ENCODE results near the gene PFN3. TPM values are rescaled to one million over a fixed set of nuclear protein-coding genes. Genes with fewer than 3 reads are reported as not detected.

Gene PFN3
- total and polyA plus RNA-seq, 2 of the 4 experiments (the other 2 are of a cell fraction), result not detected

GRCh38 chr5:177365845-177366527 is 34.5 kb downstream of the PFN3 start:
- H3K18ac ChIP-seq (ENCODE audit: low read depth, low read length), result peak overlapping the region; percentile 38

More at GRCh38 chr5:177365845-177366527, 34.5 kb downstream of the PFN3 start:
- peak overlapping the region; percentile 37 for H4K91ac ChIP-seq (ENCODE audit: insufficient read depth, low read depth, low read length)
- H2AFZ ChIP-seq (replicated peaks; ENCODE audit: low read length, poor library complexity), result peak overlapping the region; percentile 91
- peaks cover 9% of the 10 kb centered on the region; the same call in 1 of the 2 replicates for H3K27me3 ChIP-seq (ENCODE audit: control insufficient read depth, insufficient read depth, low read length)
- DNase-seq, result no peak
- peaks cover 9% of the 10 kb centered on the region; the same call in 1 of the 2 replicates for H3K4me1 ChIP-seq (ENCODE audit: control insufficient read depth, insufficient read depth, low read length)
- H3K4ac ChIP-seq (ENCODE audit: low read depth, low read length), result peak overlapping the region; percentile 88
- peak overlapping the region; percentile 50; the same call in 1 of the 2 replicates for H3K56ac ChIP-seq (ENCODE audit: extremely low read depth, insufficient read depth, low read length)
- peak overlapping the region; percentile 45 for H4K5ac ChIP-seq (ENCODE audit: low read depth, low read length)
- H3K4me2 ChIP-seq (ENCODE audit: low read depth, low read length), result peak overlapping the region; percentile 20; the same call in 1 of the 2 replicates
- no peak overlapping the region; the same call in 1 of the 2 replicates for H3K23ac ChIP-seq (ENCODE audit: low read depth, low read length)
- H4K20me1 ChIP-seq (ENCODE audit: insufficient read depth, low read length), result no peaks in the 10 kb centered on the region; the same call in 1 of the 2 replicates
- intact Hi-C loops (cut with micrococcal nuclease) (no loop called here), in situ Hi-C loops (cut with MboI; ENCODE audit: low sequenced_read_pairs) (no loop called here), dilution Hi-C loops (cut with HindIII; ENCODE audit: low sequenced_read_pairs, unreplicated experiment) (no loop called here)
- no TSS peak for BruUV-seq (replicated peaks)
- no peaks in the 10 kb centered on the region for H3K9me3 ChIP-seq (ENCODE audit: control insufficient read depth, insufficient read depth, low read length)
- H3K9me1 ChIP-seq (ENCODE audit: insufficient read depth, low read length), result no peaks in the 10 kb centered on the region
- no peak for TF ChIP-seq CEBPB (IDR thresholded peaks at IDR 0.05; ENCODE audit: low read depth, low read length)
- TF ChIP-seq BHLHE40 (IDR thresholded peaks at IDR 0.05; ENCODE audit: low read depth, low read length), result no peak
- TF ChIP-seq MAFK (IDR thresholded peaks at IDR 0.05; ENCODE audit: low read depth, low read length), result no peak
- no peak for TF ChIP-seq CHD1 (IDR thresholded peaks at IDR 0.05; ENCODE audit: low read depth, low read length)
- no peak for TF ChIP-seq RAD21 (IDR thresholded peaks at IDR 0.05; ENCODE audit: low read length)
- TF ChIP-seq FOS (IDR thresholded peaks at IDR 0.05; ENCODE audit: low read depth, low read length), result no peak
- no peak for TF ChIP-seq RCOR1 (IDR thresholded peaks at IDR 0.05; ENCODE audit: insufficient replicate concordance, low read length)
- no peak for TF ChIP-seq MXI1 (IDR thresholded peaks at IDR 0.05; ENCODE audit: borderline replicate concordance, low read depth, low read length)
- no peak for TF ChIP-seq POLR2A (IDR thresholded peaks at IDR 0.05; ENCODE audit: low read depth, low read length)
- TF ChIP-seq RFX5 (IDR thresholded peaks at IDR 0.05; ENCODE audit: low read depth, low read length), result no peak
- TF ChIP-seq ELK1 (IDR thresholded peaks at IDR 0.05; ENCODE audit: borderline replicate concordance, low read depth, low read length), result no peak
- TF ChIP-seq MAZ (IDR thresholded peaks at IDR 0.05; ENCODE audit: borderline replicate concordance, low read depth, low read length), result no peak
- TF ChIP-seq SMC3 (IDR thresholded peaks at IDR 0.05; ENCODE audit: low read depth, low read length), result no peak
- WGBS, 2 experiments (ENCODE audit: extremely low coverage in 2 of 2, insufficient read length in 1 of 2), result no CpG with 5 or more reads among the region's 14 CpGs
- H2BK120ac ChIP-seq (ENCODE audit: low read depth, low read length), result peak overlapping the region; percentile 44
- H2BK15ac ChIP-seq (ENCODE audit: low read depth, low read length), result 0 out of 3 replicates have a peak overlapping the region, but pooled peaks have one; percentile 56
- H2AK5ac ChIP-seq (ENCODE audit: low read depth, low read length), result peak overlapping the region; percentile 82
- peak overlapping the region; percentile 84 to 92; a peak in 3 of 4 replicates for H4K8ac ChIP-seq (ENCODE audit: low read depth in 2 of 2, low read length in 2 of 2)
- peak overlapping the region; percentile 26; the same call in 1 of the 2 replicates for H2BK20ac ChIP-seq (ENCODE audit: low read depth, low read length)
- ATAC-seq (ENCODE audit: low read depth), result no peak
- H2AK9ac ChIP-seq (replicated peaks; ENCODE audit: low read depth, low read length, poor library complexity), result peak overlapping the region; percentile 85
- peak overlapping the region; percentile 83 for H3K14ac ChIP-seq (replicated peaks; ENCODE audit: low read depth, low read length)
- no peaks in the 10 kb centered on the region for H3K36me3 ChIP-seq (ENCODE audit: control insufficient read depth, insufficient read depth, low read length)
- no peak overlapping the region for H3K4me3 ChIP-seq (ENCODE audit: insufficient read depth, low read depth, low read length)
- H3K79me1 ChIP-seq (ENCODE audit: low read depth in 1 of 2, low read length in 2 of 2), result no peaks in the 10 kb centered on the region
- ChIA-PET POLR2A (ENCODE audit: unreplicated experiment) (no interaction called here), CTCF (interaction anchor here (0.6 to 1.3 kb wide), 2 partner anchors 10 to 25 kb away, joined by 4 read pairs; no protein-coding TSS in a partner anchor)
- H2BK5ac ChIP-seq (ENCODE audit: low read depth, low read length, poor library complexity, severe bottlenecking), result peak overlapping the region; percentile 38
- peak overlapping the region; percentile 41 for H3K27ac ChIP-seq (ENCODE audit: insufficient read depth, low read length)
- peak overlapping the region; percentile 54 for H3K9ac ChIP-seq (ENCODE audit: low read depth, low read length)

Data from IMR-90 (cell line).